Effector CD8-positive, alpha-beta T cell (primary cell): ENCODE results near the gene AGER.
"Not testable (repeated sequence)": the region's sequence is repeated elsewhere in the genome, so short reads cannot be mapped to it uniquely, and the experiment has no call there.

Experiments used
- DNase-seq: peaks from one replicate; lab custom pipeline; 2025; lab: John Stamatoyannopoulos, UW
- total RNA-seq, 4 experiments: gene quantifications; one replicate each; lab custom pipeline; 2026; lab: John Stamatoyannopoulos, UW

Gene AGER
- 9.1 to 18.0 (median 13.6) reads per million in 4 experiments for total RNA-seq

GRCh38 chr6:32184084-32184640 lies at the start of gene AGER:
AGER (minus strand) TSS chr6:32184253; CDS start chr6:32184222, 31 bp downstream.
- DNase-seq, result no peak

DNA sequence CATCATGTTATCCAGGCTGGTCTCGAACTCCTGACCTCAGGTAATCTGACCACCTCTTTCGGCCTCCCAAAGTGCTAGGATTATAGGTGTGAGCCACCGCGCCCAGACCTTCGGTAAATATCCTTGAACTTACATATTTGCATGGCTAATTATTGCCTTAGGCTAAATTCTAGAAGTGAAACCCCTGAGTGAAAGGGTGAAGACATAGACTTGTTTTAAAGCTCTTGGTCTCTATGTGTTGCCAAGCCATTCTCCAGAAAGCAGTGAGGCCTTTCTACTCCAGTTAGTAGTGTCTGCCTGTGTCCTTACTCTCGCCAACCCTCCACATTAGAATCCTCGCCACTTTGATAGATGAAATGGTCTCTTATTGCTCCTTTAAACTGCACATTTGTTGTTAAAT lies 42.4 kb upstream of the AGER start:
- no peak for DNase-seq

DNA sequence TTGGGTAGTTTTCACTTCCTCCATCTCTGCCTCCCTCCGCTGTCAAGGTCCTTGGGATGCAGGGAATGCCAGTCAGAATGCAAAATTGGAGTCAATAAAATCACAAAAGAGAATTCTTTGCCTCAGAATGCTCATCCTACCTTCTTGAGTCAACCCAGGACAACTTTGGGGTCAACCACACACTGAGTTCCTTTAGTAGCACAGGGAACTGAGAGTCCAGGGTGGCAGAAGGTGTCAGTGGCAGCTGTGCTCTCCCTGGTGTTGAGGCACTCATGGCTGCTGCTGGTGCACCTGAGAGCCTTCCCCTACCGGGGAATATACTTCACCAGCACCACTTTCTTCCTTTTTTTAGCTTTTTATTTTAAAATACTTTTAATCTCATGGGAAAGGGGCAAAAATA lies 40.6 kb upstream of the AGER start:
- no peak for DNase-seq

GRCh38 chr6:32223258-32224235 lies 39.5 kb upstream of the AGER start, which contains the start of gene NOTCH4:
NOTCH4 (minus strand) TSS chr6:32224067; CDS start chr6:32223928, 139 bp downstream.
- no peak for DNase-seq

- DNase-seq, result no peak
These were observed 38.5 kb upstream of the AGER start for GRCh38 chr6:32222333-32223230.

DNA sequence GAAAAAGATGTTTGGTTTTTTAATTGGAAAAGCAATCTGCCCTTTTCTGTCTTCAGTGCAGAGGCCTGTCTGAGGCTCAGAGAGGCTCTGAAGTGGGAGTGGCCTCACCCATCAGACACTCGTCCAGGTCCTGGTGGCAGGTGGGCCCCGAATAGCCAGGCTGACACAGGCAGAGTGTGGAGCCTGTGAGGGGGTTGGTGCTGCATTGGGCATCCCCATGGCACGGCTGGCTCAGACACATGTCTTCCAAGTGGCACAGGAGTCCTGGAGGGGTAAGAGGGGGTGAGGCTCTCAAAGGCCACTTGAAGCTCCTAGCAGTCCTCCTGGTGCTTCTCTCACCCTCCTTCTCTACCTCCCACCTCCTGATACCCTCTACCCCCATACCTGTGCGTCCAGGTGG lies 36.0 kb upstream of the AGER start:
- no peak for DNase-seq

DNA sequence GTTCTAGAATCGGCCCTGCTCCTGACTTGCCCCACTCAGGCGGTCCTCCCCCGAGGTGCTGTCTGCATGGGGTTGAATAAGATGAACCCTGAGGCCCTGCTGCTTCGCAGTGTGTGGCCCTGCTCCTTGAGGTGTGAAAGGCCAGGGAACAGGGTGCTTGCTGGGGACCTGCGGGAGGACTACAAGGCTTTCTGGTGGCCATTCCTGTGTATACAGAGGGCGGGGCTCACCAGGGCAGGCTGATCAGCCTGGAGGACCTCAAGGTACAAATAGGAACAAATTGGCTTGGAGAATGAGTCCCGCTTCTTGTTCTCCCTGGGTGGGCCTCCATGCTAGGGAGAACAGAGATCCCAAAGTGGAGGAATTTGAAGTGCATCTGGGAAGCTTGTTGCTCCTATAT lies 34.1 kb upstream of the AGER start:
- no peak for DNase-seq

DNA sequence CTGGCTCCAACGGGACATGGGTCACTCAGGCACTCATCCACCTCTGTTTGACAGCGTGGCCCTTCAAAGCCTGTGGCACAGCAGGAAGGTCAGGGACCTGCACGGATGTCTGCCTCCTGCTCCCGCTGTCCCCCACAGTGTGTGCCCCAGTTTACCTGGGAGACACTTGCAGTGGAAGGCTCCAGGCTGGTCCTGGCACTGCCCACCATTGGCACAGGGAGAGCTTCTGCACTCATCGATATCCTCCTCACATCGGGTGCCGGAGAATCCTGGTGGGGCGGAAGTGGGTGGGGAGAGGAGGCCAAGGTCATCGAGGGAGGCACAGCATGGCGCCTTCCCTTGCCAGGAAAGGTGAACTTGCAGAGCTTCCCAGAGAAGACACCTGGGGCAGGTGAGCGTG lies 32.9 kb upstream of the AGER start:
- DNase-seq, result no peak

- no peak for DNase-seq
These were observed 32.2 kb upstream of the AGER start for GRCh38 chr6:32216285-32216684.

DNA sequence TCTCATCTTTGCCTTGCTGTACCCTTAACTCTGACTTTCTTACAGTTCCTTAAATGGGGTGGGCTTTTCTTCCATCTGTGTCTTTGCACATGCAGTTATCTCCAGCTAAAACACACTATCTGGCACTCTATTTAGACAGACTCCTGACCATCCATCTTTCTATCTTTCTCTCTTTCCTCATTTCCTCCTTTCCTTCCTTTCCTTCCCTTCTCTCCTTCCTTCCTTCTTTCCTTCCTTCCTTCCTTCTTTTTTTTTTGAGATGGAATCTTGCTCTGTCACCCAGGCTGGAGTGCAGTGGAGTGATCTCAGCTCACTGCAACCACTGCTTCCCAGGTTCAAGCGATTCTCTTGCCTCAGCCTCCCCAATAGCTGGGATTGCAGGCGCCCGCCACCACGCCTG lies 31.6 kb upstream of the AGER start:
- no peak for DNase-seq

GRCh38 chr6:32214126-32214525 lies 30.1 kb upstream of the AGER start:
- no peak for DNase-seq

DNA sequence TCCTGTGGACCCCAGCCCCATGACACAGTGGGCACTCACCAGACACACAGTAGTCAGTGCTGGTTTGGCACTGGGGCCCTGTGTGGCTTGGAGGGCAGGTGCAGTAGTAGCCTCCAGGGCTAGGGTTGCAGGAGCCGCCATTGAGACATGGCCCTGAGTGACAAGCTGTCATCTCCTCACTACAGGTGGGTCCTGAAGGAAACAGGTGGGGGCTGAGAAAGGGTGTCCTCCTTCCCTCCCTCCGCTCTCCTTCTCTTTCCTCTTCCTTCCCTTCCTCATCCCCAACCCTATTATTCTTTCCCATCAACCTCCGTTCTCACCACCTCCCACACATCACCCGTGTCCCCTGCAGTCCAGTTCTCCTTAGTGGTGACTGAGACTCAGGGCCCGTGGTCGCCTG lies 29.6 kb upstream of the AGER start:
- no peak for DNase-seq

- DNase-seq, result no peak
These were observed 28.2 kb upstream of the AGER start for GRCh38 chr6:32212076-32212760.

DNA sequence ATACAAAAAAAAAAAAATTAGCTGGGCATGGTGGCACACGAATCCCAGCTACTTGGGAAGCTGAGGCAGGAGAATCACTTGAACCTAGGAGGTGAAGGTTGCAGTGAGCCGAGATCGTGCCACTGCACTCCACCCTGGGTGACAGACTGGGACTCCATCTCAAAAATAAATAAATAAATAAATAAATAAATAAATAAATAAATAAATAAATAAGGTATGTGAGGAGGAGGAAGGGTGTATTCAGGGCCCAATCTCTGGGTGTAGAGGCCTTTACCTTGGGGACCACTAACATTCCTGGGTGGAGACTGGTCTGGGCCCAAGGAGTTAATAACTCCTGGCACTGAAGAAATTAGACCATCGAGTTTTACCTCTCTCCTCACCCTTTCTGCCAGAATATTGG lies 27.4 kb upstream of the AGER start:
- DNase-seq, result not testable (repeated sequence)

DNA sequence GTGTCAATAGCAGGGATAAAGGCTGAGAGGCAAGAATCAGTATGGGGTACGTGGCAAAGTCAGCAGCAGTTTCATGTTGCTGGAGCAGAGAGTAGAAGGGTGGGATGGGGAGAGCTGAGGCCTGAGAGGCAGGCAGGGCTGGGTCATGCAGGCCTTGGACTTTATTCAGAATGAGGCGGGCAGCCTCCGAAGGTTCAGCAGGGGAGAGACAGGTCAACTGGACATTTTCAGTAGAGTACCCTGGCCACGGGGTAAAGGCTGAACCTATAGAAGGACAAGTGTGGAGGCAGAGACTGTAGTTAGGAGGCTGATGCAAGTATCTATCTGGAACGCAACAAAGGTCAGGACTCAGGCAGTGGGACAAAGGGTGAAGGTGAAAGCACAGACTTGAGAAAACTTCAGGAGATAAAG lies 26.1 kb upstream of the AGER start:
- DNase-seq, result no peak

DNA sequence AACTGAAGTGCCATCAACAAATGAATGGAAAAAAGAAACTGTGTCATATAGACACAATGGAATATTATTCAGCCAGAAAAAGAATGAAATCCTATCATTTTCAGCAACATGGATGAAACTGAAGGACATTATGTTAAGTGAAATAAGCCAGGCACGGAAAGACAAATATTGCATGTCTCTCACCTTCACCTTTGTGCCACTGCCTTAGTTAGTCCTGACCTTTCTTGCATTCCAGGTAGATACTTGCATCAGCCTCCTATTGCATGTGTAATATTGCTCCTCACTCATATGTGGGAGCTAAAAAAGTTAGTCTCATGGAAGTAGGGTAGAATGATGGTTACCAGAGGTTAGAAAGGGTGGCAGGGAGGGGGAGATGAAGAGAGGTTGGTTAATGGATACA lies 24.9 kb upstream of the AGER start:
- no peak for DNase-seq

GRCh38 chr6:32204268-32204715 lies 20.2 kb upstream of the AGER start:
- DNase-seq, result no peak

DNA sequence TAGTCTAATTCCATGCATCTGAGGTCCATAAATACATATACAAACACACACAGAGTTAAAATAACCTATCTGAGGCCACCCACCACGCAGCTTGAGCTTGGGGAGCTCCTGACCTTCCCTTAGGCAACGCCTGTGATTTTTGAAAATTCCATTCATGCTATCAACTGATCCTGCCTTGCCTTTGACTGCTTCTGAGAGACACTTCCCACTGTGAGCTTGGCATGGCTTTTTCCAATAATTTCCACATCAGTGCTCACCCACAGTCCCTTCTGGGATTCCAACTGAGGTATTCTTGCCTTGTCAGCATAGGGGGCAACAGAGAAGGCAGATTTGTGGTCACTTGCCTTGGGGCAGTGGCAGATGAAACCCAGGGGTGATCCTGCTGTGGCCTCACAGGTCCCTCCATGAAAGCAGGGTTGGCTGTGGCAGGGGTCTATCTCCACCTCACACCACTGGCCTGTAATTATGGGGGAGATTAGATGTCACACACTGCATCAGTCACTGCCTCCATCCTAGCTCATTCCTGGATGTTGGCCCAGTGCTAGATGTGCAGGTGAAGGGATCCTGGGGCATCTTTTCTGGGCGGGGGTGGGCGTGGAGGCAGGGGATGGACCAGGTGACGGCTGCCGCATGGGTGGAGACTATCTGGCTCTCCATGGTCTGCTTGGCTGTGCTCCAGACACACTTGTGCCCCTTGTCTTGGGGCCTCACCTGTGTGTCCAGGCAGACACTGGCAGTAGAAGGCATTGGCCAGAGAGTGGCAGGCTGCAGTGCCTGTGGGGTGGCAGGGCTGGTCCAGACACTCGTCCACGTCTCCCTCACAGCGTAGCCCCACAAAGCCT lies 19.6 kb upstream of the AGER start:
- no peak for DNase-seq

DNA sequence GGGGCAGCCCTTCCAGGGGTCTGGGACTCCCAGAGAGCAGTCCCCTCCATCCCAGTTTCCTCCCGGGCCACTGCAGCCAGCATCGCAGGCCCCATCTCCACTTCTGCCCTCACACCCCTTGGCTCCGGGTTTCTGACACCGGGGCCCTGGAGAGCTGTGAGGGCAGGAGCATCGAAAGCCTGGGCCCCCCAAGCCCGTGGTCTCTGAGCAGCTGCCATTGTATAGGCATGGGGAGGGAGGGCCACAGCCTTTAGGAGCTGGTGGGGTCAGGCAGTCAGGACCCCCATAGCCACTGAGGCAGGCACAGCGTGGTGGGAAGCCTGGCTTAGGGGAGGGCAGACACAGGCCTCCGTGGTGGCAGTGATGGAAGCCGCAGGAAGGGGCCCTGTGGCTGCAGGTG lies 18.1 kb upstream of the AGER start:
- no peak for DNase-seq

- no peak for DNase-seq
These were observed 16.8 kb upstream of the AGER start for GRCh38 chr6:32200711-32201475.
